PC-3 (cell line): ENCODE measurements around the gene RC3H1. TPM values are rescaled to one million over a fixed set of nuclear protein-coding genes. Genes with fewer than 3 reads are reported as not detected.

Source experiments
- ATAC-seq: fragments of 200-7000 bp; cut with Tn5 transposase; 2 replicates; pipeline ENCODE4 v1.9.1; 2020; ENCODE audit warnings: mild to moderate bottlenecking, moderate library complexity
- BruUV-seq: library from RNA; stranded (reverse); fragments of 400-500 nt; replicated peaks from 2 replicates; lab custom pipeline; 2021; lab: Mats Ljungman, UMichigan
- CTCF ChIA-PET: fragments of 300-600 bp; sonication (Branson Sonifier 250); formaldehyde crosslinking; loops from one replicate; lab custom pipeline; 2022; ENCODE audit warnings: antibody characterized with exemption; lab: Charles Lee
- POLR2A ChIA-PET: fragments of 300-600 bp; sonication (Branson Sonifier 250); formaldehyde crosslinking; loops from one replicate; lab custom pipeline; 2022; ENCODE audit warnings: antibody characterized with exemption; ENCODE audit not compliant: unreplicated experiment; lab: Charles Lee
- DNase-seq: peaks from one replicate; pipeline ENCODE4 v3.0.0-alpha.2; 2015
- H2AFZ ChIP-seq: fragments of 300-600 bp; sonication (generic); 2 replicates; pipeline ENCODE4 v1.6.0; 2016; ENCODE audit warnings: antibody characterized with exemption, low read length
- H3F3A ChIP-seq: fragments of 300-600 bp; sonication (generic); one replicate; pipeline ENCODE4 v1.6.0; 2017; ENCODE audit warnings: antibody characterized with exemption, low read length, control low read depth, mild to moderate bottlenecking; ENCODE audit not compliant: unreplicated experiment
- H3K27ac ChIP-seq: fragments of 300-600 bp; sonication (generic); 2 replicates; pipeline ENCODE4 v1.5.1; 2016; ENCODE audit warnings: mild to moderate bottlenecking, low read length
- H3K27me3 ChIP-seq: fragments of 300-600 bp; sonication (generic); 2 replicates; pipeline ENCODE4 v1.6.1; 2016; ENCODE audit warnings: low read length, mixed read lengths
- H3K36me3 ChIP-seq: fragments of 300-600 bp; sonication (generic); 2 replicates; pipeline ENCODE4 v1.6.1; 2016; ENCODE audit warnings: low read depth, mixed run types, low read length, mixed read lengths
- H3K4me1 ChIP-seq: fragments of 300-600 bp; sonication (generic); 2 replicates; pipeline ENCODE4 v1.5.1; 2016; ENCODE audit warnings: low read length; ENCODE audit not compliant: insufficient read depth
- H3K4me2 ChIP-seq: fragments of 300-600 bp; sonication (generic); 2 replicates; pipeline ENCODE4 v1.6.0; 2016; ENCODE audit warnings: low read length
- H3K4me3 ChIP-seq: fragments of 300-600 bp; sonication (generic); 2 replicates; pipeline ENCODE4 v1.5.1; 2016; ENCODE audit warnings: mild to moderate bottlenecking, low read length, mixed read lengths
- H3K79me2 ChIP-seq: fragments of 300-600 bp; sonication (generic); 2 replicates; pipeline ENCODE4 v1.6.1; 2017; ENCODE audit warnings: low read length, mixed read lengths
- H3K9ac ChIP-seq: fragments of 300-600 bp; sonication (generic); 2 replicates; pipeline ENCODE4 v1.6.0; 2016; ENCODE audit warnings: mild to moderate bottlenecking, low read length
- H3K9me2 ChIP-seq: fragments of 300-600 bp; sonication (generic); replicated peaks from 2 replicates; pipeline ENCODE4 v1.6.1; 2016; ENCODE audit warnings: mixed run types, low read length, mixed read lengths
- H3K9me3 ChIP-seq: fragments of 300-600 bp; sonication (generic); 2 replicates; pipeline ENCODE4 v1.6.1; 2016; ENCODE audit warnings: low read length, mixed read lengths
- H4K20me1 ChIP-seq: fragments of 300-600 bp; sonication (generic); 2 replicates; pipeline ENCODE4 v1.6.1; 2016; ENCODE audit warnings: low read length, mixed read lengths
- EZH2 ChIP-seq: fragments of 300-600 bp; sonication (generic); IDR thresholded peaks from one replicate; pipeline ENCODE4 v1.6.1; 2017; ENCODE audit warnings: antibody characterized with exemption, mild to moderate bottlenecking, low read length; ENCODE audit not compliant: unreplicated experiment
- EZH2phosphoT487 ChIP-seq: fragments of 300-600 bp; sonication (generic); IDR thresholded peaks from 2 replicates; pipeline ENCODE4 v1.6.1; 2018; ENCODE audit warnings: mild to moderate bottlenecking, antibody characterized with exemption, low read length, borderline replicate concordance
- intact Hi-C: fragments of 100-400 bp; cut with micrococcal nuclease; formaldehyde crosslinking; loops from 2 replicates; pipeline ENCODE4 v1.9.0; 2023
- total RNA-seq: library from RNA; depleted of rRNA; stranded (reverse); fragments of >200 nt; gene quantifications from 2 replicates; pipeline ENCODE4 v1.2.3, GENCODE V29; 2014
- TF ChIP-seq, protein P1 (sequence below): fragments of 300-600 bp; sonication (generic); conservative IDR thresholded peaks from 2 replicates; pipeline ENCODE4 v1.5.1; 2017; ENCODE audit warnings: antibody characterized with exemption, low read depth, mild to moderate bottlenecking, low read length

The RC3H1 gene
- total RNA-seq, 1 experiment from 2014 or later: 7.5 TPM

DNA sequence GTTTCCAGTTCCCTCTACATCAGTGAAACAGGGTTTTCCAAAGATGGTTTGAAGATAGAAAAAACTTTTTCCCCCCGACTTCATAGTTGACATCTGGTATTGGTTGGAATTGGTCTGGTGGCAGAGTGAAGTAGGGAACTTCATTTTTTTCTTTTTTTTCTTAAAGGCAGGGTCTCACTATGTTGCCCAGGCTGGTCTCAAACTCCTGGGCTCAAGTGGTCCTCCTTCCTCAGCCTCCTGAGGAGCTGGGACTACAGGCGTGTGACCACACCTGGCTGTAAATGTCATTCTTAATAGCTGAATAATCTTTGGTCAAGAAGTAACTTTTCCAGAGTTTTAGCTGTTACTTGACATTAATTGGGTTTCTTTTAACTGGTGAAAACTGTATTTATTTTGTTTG is 132.3 kb downstream of the RC3H1 start:
- no peaks in the 10 kb centered on the region for H3K9me2 ChIP-seq
- no peak overlapping the region for H3K4me2 ChIP-seq
- TF ChIP-seq EZH2: no peak
- TF ChIP-seq EZH2phosphoT487: no peak
- TF ChIP-seq, protein P1, sequence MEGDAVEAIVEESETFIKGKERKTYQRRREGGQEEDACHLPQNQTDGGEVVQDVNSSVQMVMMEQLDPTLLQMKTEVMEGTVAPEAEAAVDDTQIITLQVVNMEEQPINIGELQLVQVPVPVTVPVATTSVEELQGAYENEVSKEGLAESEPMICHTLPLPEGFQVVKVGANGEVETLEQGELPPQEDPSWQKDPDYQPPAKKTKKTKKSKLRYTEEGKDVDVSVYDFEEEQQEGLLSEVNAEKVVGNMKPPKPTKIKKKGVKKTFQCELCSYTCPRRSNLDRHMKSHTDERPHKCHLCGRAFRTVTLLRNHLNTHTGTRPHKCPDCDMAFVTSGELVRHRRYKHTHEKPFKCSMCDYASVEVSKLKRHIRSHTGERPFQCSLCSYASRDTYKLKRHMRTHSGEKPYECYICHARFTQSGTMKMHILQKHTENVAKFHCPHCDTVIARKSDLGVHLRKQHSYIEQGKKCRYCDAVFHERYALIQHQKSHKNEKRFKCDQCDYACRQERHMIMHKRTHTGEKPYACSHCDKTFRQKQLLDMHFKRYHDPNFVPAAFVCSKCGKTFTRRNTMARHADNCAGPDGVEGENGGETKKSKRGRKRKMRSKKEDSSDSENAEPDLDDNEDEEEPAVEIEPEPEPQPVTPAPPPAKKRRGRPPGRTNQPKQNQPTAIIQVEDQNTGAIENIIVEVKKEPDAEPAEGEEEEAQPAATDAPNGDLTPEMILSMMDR: no peak
- no peaks in the 10 kb centered on the region for H4K20me1 ChIP-seq
- ChIA-PET POLR2A (no interaction called here), CTCF (no interaction called here)
- BruUV-seq: no TSS peak
- no peaks in the 10 kb centered on the region for H3K9me3 ChIP-seq
- no peak overlapping the region for H3K27ac ChIP-seq
- intact Hi-C loops: no loop called here
- no peak overlapping the region for H3K9ac ChIP-seq
- H3K27me3 ChIP-seq: no peaks in the 10 kb centered on the region
- no peaks in the 10 kb centered on the region for H3K36me3 ChIP-seq
- no peaks in the 10 kb centered on the region for H3F3A ChIP-seq
- no peaks in the 10 kb centered on the region for H3K79me2 ChIP-seq
- no peaks in the 10 kb centered on the region for H3K4me1 ChIP-seq
- ATAC-seq (no peak), DNase-seq (no peak)
- H2AFZ ChIP-seq: no peak overlapping the region
- no peak overlapping the region for H3K4me3 ChIP-seq

DNA sequence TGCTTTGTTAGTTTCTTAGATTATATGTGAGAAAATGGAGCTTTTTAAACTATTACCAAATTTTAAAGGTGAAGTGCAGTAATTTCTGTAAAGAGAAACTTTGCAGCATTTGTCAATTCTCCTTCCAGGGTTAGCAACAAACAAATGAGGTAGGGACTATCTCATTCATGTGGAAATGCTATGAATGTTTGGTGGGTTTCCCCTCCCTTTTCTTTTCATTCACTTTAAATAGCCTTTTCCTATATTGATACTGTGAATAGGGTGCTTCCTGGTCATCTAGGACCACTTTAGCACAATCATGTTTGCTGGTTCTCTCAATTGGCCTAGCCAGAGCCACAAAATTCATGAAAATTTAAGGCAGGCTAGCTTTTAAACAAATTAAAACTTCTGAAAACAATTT is 133.4 kb downstream of the RC3H1 start:
- Histone ChIP-seq H3K4me3 (no peak overlapping the region), H3F3A (no peaks in the 10 kb centered on the region), H3K4me1 (no peaks in the 10 kb centered on the region), H3K27ac (no peak overlapping the region), H3K36me3 (no peaks in the 10 kb centered on the region), H2AFZ (no peak overlapping the region), H3K27me3 (no peaks in the 10 kb centered on the region), H3K79me2 (no peaks in the 10 kb centered on the region), H3K4me2 (no peak overlapping the region), H3K9ac (no peak overlapping the region), H4K20me1 (no peaks in the 10 kb centered on the region), H3K9me3 (no peaks in the 10 kb centered on the region), H3K9me2 (no peaks in the 10 kb centered on the region)
- no peak for TF ChIP-seq EZH2
- ChIA-PET POLR2A (no interaction called here), CTCF (no interaction called here)
- no peak for DNase-seq
- ATAC-seq: no peak
- BruUV-seq: no TSS peak
- intact Hi-C loops: no loop called here

DNA sequence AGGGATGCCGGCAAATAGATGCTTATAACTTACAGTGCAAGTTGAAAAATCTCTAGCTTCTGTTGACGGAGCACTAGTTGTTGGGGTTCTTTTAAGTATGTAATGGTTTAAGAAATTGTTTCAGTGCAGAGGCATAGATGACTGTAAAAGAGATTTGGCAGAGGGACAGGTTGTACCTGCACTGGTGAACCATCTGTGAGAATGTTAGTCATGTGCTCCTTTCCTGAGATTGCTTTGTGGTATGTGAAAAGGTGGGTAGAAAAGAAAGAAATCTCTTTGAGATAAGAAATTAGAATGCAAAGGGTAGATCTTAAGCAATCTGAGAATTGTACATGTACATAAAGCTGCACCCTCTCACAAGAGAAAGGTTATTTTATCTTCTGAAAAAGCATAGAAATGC is 134.5 kb downstream of the RC3H1 start:
- Histone ChIP-seq H3K79me2 (no peaks in the 10 kb centered on the region), H3K9me3 (no peaks in the 10 kb centered on the region), H3K4me1 (no peaks in the 10 kb centered on the region), H3K36me3 (no peaks in the 10 kb centered on the region), H3F3A (no peaks in the 10 kb centered on the region), H3K27me3 (no peaks in the 10 kb centered on the region), H2AFZ (no peak overlapping the region), H3K4me2 (no peak overlapping the region), H3K4me3 (no peak overlapping the region), H4K20me1 (no peaks in the 10 kb centered on the region), H3K9ac (no peak overlapping the region), H3K9me2 (no peaks in the 10 kb centered on the region), H3K27ac (no peak overlapping the region)
- ChIA-PET CTCF (no interaction called here), POLR2A (no interaction called here)
- no TSS peak for BruUV-seq
- ATAC-seq: no peak
- intact Hi-C loops: no loop called here
- TF ChIP-seq EZH2 (no peak), EZH2phosphoT487 (no peak)
- TF ChIP-seq, protein P1: no peak
- DNase-seq: no peak
